ENCODE measurements around the gene CRKL.
A peak's percentile ranks its signal among the peaks of the same experiment; 100 is the strongest.

Gene CRKL

DNA sequence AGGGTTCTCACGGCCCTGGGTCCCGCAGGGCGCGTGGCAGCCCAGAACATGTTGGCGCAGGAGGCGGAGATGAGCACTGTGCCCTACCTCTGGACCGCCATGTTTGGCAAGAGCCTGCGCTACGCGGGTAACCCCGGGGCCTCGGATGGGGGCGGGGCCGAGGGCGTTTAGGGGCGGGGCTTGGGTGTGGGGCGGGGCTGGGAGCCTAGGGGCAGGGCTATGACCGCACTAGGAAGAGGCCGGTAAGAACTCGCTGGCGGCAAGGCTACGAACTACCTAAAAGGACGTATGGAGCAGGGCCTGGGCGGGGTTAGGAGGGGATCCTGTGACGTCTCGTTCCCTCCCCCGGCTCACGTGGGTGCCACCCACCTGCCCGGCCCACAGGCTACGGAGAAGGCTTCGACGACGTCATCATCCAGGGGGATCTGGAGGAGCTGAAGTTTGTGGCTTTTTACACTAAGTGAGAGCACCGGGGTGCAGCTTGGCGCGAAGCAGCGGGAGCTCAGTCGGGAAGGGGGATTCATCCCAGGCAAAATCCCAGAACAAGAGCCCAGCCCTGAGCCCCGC is 62.1 kb downstream of the CRKL start:
- Histone ChIP-seq H3K27me3 (peaks cover 9% of the 10 kb centered on the region), H3K36me3 (no peaks in the 10 kb centered on the region), H3K4me1 (ENCODE audit: control insufficient read depth in 1 of 2, insufficient read depth in 1 of 2, low read depth in 1 of 2, low read length in 1 of 2) (peaks cover 27 to 29% of the 10 kb centered on the region in 2 experiments), H3K27ac (no peak overlapping the region), H3K4me3 (ENCODE audit: low read depth in 1 of 2, low read length in 1 of 2) (peak overlapping the region; percentile 2 to 20), H3K9me3 (no peaks in the 10 kb centered on the region)
- TF ChIP-seq, protein P1, sequence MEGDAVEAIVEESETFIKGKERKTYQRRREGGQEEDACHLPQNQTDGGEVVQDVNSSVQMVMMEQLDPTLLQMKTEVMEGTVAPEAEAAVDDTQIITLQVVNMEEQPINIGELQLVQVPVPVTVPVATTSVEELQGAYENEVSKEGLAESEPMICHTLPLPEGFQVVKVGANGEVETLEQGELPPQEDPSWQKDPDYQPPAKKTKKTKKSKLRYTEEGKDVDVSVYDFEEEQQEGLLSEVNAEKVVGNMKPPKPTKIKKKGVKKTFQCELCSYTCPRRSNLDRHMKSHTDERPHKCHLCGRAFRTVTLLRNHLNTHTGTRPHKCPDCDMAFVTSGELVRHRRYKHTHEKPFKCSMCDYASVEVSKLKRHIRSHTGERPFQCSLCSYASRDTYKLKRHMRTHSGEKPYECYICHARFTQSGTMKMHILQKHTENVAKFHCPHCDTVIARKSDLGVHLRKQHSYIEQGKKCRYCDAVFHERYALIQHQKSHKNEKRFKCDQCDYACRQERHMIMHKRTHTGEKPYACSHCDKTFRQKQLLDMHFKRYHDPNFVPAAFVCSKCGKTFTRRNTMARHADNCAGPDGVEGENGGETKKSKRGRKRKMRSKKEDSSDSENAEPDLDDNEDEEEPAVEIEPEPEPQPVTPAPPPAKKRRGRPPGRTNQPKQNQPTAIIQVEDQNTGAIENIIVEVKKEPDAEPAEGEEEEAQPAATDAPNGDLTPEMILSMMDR (IDR thresholded peaks at IDR 0.05) = no peak

DNA sequence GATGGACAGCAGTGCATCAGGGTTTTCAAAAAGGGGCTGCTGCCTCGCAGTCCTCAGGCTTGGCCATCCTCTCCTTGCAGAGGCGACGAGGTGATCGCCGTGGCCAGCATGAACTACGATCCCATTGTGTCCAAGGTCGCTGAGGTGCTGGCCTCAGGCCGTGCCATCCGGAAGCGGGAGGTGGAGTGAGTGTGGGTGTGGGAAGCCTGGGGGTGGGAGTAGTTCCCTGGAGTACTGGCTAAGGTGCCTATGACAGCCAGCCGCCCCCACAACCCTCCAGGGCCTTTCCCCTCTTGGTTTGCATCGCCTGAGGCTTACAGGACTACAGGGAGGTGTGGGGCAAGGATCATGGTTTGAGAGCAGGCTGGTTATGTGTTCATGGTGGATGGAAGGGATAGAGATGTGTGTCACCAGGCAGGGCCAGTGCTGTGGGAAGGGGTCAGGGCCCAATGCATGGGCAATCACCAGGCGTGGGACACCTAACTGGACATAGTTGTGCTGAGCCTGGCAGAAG is 62.8 kb downstream of the CRKL start:
- H3K27ac ChIP-seq = no peak overlapping the region
- H3K4me1 ChIP-seq (ENCODE audit: control insufficient read depth in 1 of 2, insufficient read depth in 1 of 2, low read depth in 1 of 2, low read length in 1 of 2) = peaks cover 27 to 29% of the 10 kb centered on the region in 2 experiments
- TF ChIP-seq, protein P1 (IDR thresholded peaks at IDR 0.05) = no peak
- H3K4me3 ChIP-seq (ENCODE audit: low read depth in 1 of 2, low read length in 1 of 2) = peak overlapping the region in 1 of 2 experiments; percentile 20
- H3K9me3 ChIP-seq = no peaks in the 10 kb centered on the region
- H3K27me3 ChIP-seq = peaks cover 9% of the 10 kb centered on the region
- no peaks in the 10 kb centered on the region for H3K36me3 ChIP-seq

DNA sequence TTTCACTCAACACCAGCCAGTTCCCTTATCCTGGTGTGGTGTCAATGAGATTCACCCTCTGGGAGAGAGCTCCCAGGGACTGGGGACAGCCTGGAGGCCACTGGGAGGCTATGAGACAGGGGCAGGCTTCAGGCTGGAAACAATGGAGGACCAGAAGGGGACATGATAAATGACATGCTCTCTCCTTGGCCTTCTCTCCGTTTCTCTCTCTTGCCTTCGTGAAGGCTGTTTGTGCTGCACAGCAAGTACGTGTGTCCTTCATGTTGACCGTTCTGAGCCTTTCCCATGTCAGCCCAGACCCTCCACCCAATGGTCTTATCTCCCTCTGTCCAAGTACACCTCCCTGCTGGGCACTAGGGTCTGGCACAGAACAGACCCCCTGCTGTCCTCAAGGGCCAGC is 63.3 kb downstream of the CRKL start:
- Histone ChIP-seq H3K27me3 (peaks cover 9% of the 10 kb centered on the region), H3K4me3 (ENCODE audit: low read depth in 1 of 2, low read length in 1 of 2) (no peak overlapping the region), H3K27ac (no peak overlapping the region), H3K4me1 (ENCODE audit: control insufficient read depth in 1 of 2, insufficient read depth in 1 of 2, low read depth in 1 of 2, low read length in 1 of 2) (peaks cover 27 to 29% of the 10 kb centered on the region in 2 experiments), H3K9me3 (no peaks in the 10 kb centered on the region), H3K36me3 (no peaks in the 10 kb centered on the region)
- TF ChIP-seq, protein P1 (IDR thresholded peaks at IDR 0.05) = no peak

DNA sequence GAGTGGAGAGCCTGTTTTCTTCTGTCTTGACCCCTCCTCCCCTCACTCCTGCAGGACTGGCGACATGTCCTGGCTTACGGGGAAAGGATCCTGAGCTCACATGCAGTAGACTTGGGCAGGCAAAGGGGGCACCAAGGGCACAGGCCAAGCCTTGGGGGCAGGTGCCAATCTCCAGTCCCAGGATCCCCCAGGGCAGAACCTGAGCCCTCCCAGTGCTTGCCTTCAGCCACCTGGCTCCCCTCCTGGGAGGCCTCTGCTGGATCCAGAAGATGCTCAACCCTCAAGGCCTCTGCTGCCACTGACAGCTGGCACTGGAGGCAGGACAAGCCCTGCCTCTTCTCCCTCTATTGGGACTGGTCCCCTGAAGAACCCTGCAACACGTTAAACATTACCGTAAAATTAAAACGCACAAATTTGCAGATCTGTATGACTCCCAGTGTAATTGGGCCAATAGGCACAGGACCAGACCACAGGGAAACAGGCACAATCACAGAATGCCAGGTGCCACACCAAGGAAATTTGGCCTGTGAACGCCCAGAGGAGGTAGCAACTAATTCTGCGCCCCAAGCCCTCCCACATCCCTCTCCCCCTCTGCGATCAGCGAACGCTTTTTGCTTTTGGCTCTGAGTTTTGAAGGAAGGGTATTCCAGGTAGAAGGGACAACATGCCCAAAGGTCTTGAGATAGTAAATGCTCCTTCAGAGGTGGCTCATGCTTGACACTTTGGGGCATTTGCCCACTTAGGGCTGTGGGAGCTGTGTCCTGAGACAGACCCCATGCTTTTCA is 63.9 kb downstream of the CRKL start:
- no peaks in the 10 kb centered on the region for H3K36me3 ChIP-seq
- peaks cover 27 to 29% of the 10 kb centered on the region in 2 experiments for H3K4me1 ChIP-seq (ENCODE audit: control insufficient read depth in 1 of 2, insufficient read depth in 1 of 2, low read depth in 1 of 2, low read length in 1 of 2)
- H3K4me3 ChIP-seq (ENCODE audit: low read depth in 1 of 2, low read length in 1 of 2) = peak overlapping the region; percentile 76 to 84
- H3K27me3 ChIP-seq = peaks cover 9% of the 10 kb centered on the region
- TF ChIP-seq, protein P1 (IDR thresholded peaks at IDR 0.05) = no peak
- peak overlapping the region; percentile 76 for H3K27ac ChIP-seq
- H3K9me3 ChIP-seq = no peaks in the 10 kb centered on the region

DNA sequence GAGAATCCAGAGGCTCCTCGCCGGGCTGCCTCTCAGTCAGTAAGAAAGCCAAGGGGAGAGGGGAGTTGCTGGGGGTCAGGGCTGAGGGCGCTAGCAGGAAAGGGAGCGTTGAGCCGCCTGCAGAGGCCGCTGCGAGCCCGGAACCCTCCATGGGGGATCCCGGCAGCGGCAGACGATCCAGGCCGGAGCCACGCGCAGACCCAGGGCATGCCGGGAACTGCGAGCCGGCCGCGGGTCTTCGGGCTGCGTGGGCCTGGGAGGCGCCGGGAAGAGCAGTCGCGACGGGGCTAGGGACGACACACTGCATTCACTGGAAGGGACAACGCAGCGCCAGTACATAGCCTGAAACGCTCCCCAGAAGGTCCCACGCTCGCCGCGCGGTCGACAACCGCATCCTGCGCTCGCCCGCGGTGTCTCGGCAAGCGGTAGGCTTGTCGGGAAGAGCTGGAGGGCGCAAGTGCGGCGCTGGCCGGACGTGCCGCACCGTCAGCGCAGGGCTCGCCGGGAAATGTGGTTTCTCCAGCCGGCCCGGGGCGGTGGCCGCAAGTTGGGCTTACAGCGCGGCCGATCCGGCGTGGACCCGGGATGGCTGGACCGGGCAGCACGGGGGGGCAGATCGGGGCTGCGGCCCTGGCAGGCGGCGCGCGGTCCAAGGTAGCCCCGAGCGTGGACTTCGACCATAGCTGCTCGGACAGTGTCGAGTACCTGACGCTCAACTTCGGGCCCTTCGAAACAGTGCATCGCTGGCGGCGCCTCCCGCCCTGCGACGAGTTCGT is 64.8 kb downstream of the CRKL start, which contains the start of gene LZTR1:
LZTR1 (plus strand) TSS at position 511 of the 776 bp plus-strand sequence; CDS start at position 586, 75 bp downstream.
- H3K27ac ChIP-seq = peak within 1 kb of the TSS; percentile 76
- TF ChIP-seq, protein P1 (IDR thresholded peaks at IDR 0.05) = no peak
- H3K4me1 ChIP-seq (ENCODE audit: control insufficient read depth in 1 of 2, insufficient read depth in 1 of 2, low read depth in 1 of 2, low read length in 1 of 2) = peaks cover 27 to 29% of the 10 kb centered on the region in 2 experiments
- H3K9me3 ChIP-seq = no peaks in the 10 kb centered on the region
- peaks cover 9% of the 10 kb centered on the region for H3K27me3 ChIP-seq
- H3K4me3 ChIP-seq (ENCODE audit: low read depth in 1 of 2, low read length in 1 of 2) = peak within 1 kb of the TSS; percentile 76 to 84
- H3K36me3 ChIP-seq = peaks cover 6% of the 10 kb centered on the region

Data from neutrophil (primary cell).